ENCODE measurements around the gene DISC1.

DISC1 gene

GRCh38 chr1:231706934-231707333, 80.3 kb downstream of the DISC1 start:
- H3K4me3 ChIP-seq (ENCODE audit: low read depth, low read length) = no peak overlapping the region
- TF ChIP-seq, protein P1, sequence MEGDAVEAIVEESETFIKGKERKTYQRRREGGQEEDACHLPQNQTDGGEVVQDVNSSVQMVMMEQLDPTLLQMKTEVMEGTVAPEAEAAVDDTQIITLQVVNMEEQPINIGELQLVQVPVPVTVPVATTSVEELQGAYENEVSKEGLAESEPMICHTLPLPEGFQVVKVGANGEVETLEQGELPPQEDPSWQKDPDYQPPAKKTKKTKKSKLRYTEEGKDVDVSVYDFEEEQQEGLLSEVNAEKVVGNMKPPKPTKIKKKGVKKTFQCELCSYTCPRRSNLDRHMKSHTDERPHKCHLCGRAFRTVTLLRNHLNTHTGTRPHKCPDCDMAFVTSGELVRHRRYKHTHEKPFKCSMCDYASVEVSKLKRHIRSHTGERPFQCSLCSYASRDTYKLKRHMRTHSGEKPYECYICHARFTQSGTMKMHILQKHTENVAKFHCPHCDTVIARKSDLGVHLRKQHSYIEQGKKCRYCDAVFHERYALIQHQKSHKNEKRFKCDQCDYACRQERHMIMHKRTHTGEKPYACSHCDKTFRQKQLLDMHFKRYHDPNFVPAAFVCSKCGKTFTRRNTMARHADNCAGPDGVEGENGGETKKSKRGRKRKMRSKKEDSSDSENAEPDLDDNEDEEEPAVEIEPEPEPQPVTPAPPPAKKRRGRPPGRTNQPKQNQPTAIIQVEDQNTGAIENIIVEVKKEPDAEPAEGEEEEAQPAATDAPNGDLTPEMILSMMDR (IDR thresholded peaks at IDR 0.05; ENCODE audit: insufficient read depth, low read depth, low read length, missing control alignments) = no peak
- DNase-seq (ENCODE audit: low read depth) = no peak

GRCh38 chr1:231707407-231707806, 80.8 kb downstream of the DISC1 start:
- DNase-seq (ENCODE audit: low read depth) = no peak
- no peak overlapping the region for H3K4me3 ChIP-seq (ENCODE audit: low read depth, low read length)
- TF ChIP-seq, protein P1 (IDR thresholded peaks at IDR 0.05; ENCODE audit: insufficient read depth, low read depth, low read length, missing control alignments) = no peak

DNA sequence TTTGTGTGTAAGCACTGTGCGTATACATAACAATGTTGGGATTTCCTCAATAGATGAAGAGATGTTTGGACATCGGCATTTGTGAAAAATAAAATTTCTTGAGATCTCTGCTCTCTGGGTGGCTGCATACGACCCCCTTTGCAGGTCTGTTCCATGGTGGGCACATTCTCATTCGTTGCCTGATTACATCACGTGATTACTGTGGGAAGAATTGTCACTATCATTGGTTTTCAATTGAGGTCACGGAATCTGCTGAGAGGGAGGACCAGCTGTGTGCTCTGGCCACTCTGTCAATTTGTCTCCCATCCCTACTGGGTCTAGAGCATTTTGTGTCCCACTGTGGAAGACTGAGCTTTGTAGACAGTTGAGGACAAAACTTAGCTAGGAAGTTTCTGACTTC, 81.8 kb downstream of the DISC1 start:
- H3K4me3 ChIP-seq (ENCODE audit: low read depth, low read length) = no peak overlapping the region
- no peak for DNase-seq (ENCODE audit: low read depth)
- TF ChIP-seq, protein P1 (IDR thresholded peaks at IDR 0.05; ENCODE audit: insufficient read depth, low read depth, low read length, missing control alignments) = no peak

DNA sequence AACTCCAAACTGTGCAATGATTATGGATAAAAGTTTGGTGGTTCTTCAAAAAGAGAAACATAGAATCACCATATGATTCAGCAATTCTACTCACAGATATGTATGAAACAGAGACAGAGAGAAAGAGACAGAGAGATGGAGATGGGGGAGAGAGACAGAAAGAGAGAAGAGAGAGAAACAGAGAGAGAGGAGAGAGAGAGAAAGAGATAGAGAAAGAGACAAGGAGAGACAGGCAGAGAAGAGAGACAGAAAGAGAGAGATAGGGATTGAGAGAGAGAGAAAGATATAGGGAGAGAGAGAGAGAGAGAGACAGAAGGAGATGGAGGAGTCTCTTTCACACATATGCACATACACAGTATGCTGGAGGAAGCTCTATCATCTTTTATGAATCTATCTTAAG, 87.8 kb downstream of the DISC1 start:
- TF ChIP-seq, protein P1 (IDR thresholded peaks at IDR 0.05; ENCODE audit: insufficient read depth, low read depth, low read length, missing control alignments) = no peak
- no peak overlapping the region for H3K4me3 ChIP-seq (ENCODE audit: low read depth, low read length)
- DNase-seq (ENCODE audit: low read depth) = no peak

DNA sequence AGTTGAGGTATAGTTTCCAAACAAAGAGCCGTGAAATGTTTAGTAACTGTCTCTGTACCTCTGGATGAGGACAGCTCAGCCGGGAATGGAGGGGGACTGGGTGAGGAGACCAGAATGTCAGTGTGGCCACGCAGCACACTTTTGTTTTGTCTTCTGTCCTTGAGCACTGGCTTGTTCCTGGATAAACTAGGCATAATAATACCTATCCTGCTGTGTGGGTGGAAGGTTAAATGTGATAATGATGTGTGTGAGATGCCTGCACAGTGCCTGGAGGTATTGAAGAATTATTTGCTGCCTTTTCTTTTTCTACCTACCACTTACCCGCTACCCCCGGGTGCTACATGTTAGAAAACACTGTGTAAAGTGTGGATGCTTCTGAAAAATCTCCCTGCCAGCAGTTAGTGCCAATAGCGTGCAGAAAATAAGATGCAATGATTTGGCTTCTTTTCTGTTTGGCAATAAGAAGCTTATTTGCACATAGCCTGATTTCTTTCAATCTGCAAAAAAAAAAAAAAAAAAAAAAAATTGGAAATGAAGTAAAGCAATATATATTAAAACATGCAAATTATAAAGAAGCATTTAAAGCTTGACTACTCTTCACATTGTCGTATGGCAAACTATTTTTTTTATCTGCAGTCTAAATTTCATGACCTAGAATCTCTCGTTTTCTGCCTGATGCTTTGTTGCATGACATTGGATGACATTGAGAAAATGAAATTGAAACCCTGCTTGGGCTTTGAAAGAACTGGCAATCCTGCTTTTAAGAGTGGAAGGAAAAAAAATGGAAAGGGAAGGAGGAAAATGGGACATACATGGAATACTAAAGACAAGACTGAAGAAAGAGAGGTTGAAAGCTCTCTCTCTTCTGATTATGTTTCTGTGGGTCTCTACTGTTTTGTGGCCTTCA, 89.5 kb downstream of the DISC1 start:
- DNase-seq (ENCODE audit: low read depth) = no peak
- TF ChIP-seq, protein P1 (IDR thresholded peaks at IDR 0.05; ENCODE audit: insufficient read depth, low read depth, low read length, missing control alignments) = no peak
- H3K4me3 ChIP-seq (ENCODE audit: low read depth, low read length) = no peak overlapping the region

GRCh38 chr1:231716879-231717278, 90.3 kb downstream of the DISC1 start:
- TF ChIP-seq, protein P1 (IDR thresholded peaks at IDR 0.05; ENCODE audit: insufficient read depth, low read depth, low read length, missing control alignments) = no peak
- no peak for DNase-seq (ENCODE audit: low read depth)

More at GRCh38 chr1:231716879-231717278, 90.3 kb downstream of the DISC1 start:
- no peak overlapping the region for H3K4me3 ChIP-seq (ENCODE audit: low read depth, low read length)
